Measurements from ENCODE around the gene DDR2. TPM values are rescaled to one million over a fixed set of nuclear protein-coding genes. Genes with fewer than 3 reads are reported as not detected.

Gene DDR2
- total and polyA plus RNA-seq, 3 experiments from 2014 or later: 0.09 to 0.20 (median 0.13) TPM

DNA sequence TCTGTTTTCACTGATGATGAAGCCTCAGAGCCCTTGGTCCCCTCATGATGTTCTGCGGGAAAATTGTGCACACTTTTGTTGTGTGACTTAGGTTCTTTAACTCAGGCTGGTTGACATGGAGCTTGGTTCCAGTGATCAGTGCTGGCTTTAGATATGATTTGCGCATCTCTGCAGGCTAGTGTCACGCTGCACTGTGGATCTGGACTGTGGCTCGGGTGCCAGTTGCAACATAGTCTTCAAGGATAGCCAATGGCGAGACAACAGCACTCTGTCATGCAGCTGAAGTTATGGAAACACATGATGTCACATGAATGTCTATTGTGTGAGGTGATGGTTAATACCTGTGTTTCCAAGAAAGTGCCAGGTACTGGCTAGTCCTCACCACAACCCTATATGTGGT is 56.7 kb downstream of the DDR2 start:
- Mint-ChIP-seq H3K4me1 (no peaks in the 10 kb centered on the region), H3K27ac (no peak overlapping the region), H3K36me3 (peaks cover 0 to 5% (median 0%) of the 10 kb centered on the region in 3 donors), H3K4me3 (no peak overlapping the region), H3K9me3 (no peaks in the 10 kb centered on the region), H3K27me3 (peaks cover 6 to 16% of the 10 kb centered on the region in 2 donors)
- Histone ChIP-seq H3K36me3 (ENCODE audit: insufficient read depth, low read length) (no peaks in the 10 kb centered on the region), H3K4me3 (ENCODE audit: low read length) (no peak overlapping the region), H3K9me3 (ENCODE audit: low read length) (no peaks in the 10 kb centered on the region), H3K4me1 (ENCODE audit: insufficient read depth, low read length) (no peaks in the 10 kb centered on the region), H3K27me3 (ENCODE audit: insufficient read depth, low read length, poor library complexity, severe bottlenecking) (no peaks in the 10 kb centered on the region), H3K27ac (ENCODE audit: low read depth, low read length) (no peak overlapping the region)
- no peak for DNase-seq
- CTCF ChIA-PET: no interaction called here
- POLR2A ChIA-PET: no interaction called here

DNA sequence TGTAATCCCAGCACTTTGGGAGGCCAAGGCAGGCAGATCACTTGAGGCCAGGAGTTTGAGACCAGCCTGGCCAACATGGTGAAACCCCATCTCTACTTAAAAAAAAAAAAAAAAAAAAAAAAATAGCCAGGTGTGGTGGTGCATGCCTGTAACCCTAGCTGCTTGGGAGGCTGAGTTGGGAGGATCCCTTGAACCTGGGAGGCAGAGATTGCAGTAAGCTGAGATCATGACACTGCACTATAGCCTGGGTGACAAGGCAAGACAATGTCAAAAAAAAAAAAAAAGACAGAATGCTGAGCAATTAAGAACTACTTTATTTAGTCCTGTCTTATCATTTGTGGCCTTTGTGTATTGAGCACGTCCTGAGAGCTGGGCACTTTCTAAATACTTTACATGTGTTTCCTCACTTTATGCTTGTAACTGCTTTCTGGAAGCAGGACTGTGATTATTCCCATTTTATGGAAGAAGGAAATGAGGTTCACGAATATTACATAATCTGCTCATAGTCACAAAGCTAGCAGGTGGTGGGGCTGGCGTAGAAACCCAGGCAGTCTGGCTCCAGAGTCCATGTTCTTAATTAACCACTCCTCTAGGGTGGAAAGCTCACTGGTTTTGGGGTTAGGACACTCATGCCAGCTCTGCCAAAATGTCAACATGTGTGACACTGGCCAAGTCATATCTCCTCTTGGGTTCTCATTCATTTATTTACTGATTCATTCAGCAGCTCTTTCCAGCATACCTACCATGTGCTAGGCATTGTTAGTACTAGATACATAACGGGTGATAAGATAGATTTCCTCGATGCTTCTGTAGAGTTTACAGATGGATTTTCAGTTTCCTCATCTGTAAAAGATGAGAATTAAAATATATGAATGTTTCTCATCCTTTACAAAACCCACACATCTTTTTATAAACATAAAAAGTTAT is 57.7 kb downstream of the DDR2 start:
- no peak overlapping the region for H3K27ac Mint-ChIP-seq
- no peaks in the 10 kb centered on the region for H3K4me1 Mint-ChIP-seq
- H3K9me3 ChIP-seq (ENCODE audit: low read length): no peaks in the 10 kb centered on the region
- H3K36me3 ChIP-seq (ENCODE audit: insufficient read depth, low read length): no peaks in the 10 kb centered on the region
- H3K4me3 Mint-ChIP-seq: no peak overlapping the region
- no peaks in the 10 kb centered on the region for H3K27me3 ChIP-seq (ENCODE audit: insufficient read depth, low read length, poor library complexity, severe bottlenecking)
- H3K27me3 Mint-ChIP-seq: peaks cover 8 to 16% of the 10 kb centered on the region in 2 donors
- CTCF ChIA-PET: no interaction called here
- no peak overlapping the region for H3K4me3 ChIP-seq (ENCODE audit: low read length)
- no peak overlapping the region for H3K27ac ChIP-seq (ENCODE audit: low read depth, low read length)
- peaks cover 0 to 5% (median 0%) of the 10 kb centered on the region in 3 donors for H3K36me3 Mint-ChIP-seq
- no peaks in the 10 kb centered on the region for H3K9me3 Mint-ChIP-seq
- no peak for DNase-seq
- H3K4me1 ChIP-seq (ENCODE audit: insufficient read depth, low read length): no peaks in the 10 kb centered on the region
- POLR2A ChIA-PET: no interaction called here

DNA sequence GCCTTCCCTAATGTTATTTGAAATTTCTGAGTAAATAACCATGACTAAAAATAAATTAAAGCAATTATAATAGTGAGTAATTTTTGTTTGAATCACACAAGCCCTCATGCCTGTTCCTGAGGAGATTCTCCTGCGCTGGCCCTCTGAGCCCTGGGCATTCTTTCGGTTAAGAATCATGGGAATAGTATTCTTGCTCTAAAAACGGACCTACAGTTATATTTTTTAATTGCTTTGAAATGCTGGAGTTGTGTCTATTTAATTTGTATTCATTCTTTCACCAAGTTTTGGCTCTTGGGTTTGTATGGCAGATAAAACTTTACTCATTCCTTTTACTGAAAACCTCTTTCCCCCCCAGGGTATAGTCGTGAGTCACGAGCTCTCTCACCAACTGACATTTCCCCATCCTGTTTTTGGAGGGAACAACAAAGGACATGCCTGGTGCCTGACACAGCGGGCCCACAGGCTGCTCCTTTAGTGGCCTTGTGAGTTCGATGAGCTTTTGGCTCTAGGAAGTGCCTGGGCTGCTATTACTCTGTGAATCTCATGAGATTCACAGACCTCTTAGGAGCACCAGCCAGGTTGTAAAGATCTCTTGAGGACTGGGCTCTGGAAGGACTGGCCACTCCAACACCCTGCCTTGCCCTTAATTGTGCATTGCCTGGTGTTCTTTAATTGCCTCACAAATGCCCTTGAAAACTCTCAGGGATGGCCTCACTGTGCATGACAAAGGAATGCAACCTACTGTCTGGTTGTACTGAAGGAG is 58.6 kb downstream of the DDR2 start:
- ChIA-PET POLR2A (no interaction called here), CTCF (no interaction called here)
- no peak for DNase-seq
- no peaks in the 10 kb centered on the region for H3K27me3 ChIP-seq (ENCODE audit: insufficient read depth, low read length, poor library complexity, severe bottlenecking)
- peaks cover 0 to 5% (median 0%) of the 10 kb centered on the region in 3 donors for H3K36me3 Mint-ChIP-seq
- H3K4me1 Mint-ChIP-seq: no peaks in the 10 kb centered on the region
- peaks cover 8 to 16% of the 10 kb centered on the region in 2 donors for H3K27me3 Mint-ChIP-seq
- H3K27ac Mint-ChIP-seq: no peak overlapping the region
- H3K27ac ChIP-seq (ENCODE audit: low read depth, low read length): no peak overlapping the region
- H3K9me3 ChIP-seq (ENCODE audit: low read length): no peaks in the 10 kb centered on the region
- H3K4me3 ChIP-seq (ENCODE audit: low read length): no peak overlapping the region
- H3K9me3 Mint-ChIP-seq: no peaks in the 10 kb centered on the region
- no peaks in the 10 kb centered on the region for H3K4me1 ChIP-seq (ENCODE audit: insufficient read depth, low read length)
- no peaks in the 10 kb centered on the region for H3K36me3 ChIP-seq (ENCODE audit: insufficient read depth, low read length)
- H3K4me3 Mint-ChIP-seq: no peak overlapping the region

DNA sequence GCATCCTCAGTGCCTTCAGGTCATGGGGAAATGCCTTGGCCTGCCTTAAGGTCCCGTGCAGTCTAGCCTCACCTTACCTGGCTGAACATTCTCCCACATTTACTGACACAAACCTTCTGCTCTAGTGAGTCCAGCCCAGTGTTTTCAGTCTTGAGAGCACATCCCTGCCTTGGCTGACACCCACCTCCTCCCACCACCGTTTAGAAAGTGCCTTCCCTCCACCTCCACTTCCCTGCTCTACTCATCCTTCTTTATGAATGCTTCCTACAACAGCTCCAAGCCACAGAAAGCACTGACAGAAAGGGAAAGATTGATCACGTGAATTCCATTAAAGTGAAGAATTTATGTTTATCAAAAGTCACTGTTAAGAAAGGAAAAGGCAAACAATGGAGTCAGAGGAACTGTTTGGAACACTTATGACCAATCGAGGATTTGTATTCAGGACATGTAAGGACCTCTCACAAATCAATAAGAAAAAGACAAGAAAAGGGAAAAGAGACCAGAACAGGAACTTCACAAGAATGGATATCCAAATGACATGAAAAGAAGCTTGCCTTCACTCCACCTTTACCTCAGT is 59.8 kb downstream of the DDR2 start:
- Mint-ChIP-seq H3K27me3 (peaks cover 8 to 19% of the 10 kb centered on the region in 2 donors), H3K36me3 (peaks cover 0 to 5% (median 0%) of the 10 kb centered on the region in 3 donors), H3K27ac (no peak overlapping the region), H3K4me3 (no peak overlapping the region), H3K4me1 (no peaks in the 10 kb centered on the region), H3K9me3 (no peaks in the 10 kb centered on the region)
- H3K27ac ChIP-seq (ENCODE audit: low read depth, low read length): no peak overlapping the region
- no peak for DNase-seq
- H3K4me1 ChIP-seq (ENCODE audit: insufficient read depth, low read length): no peaks in the 10 kb centered on the region
- no peaks in the 10 kb centered on the region for H3K27me3 ChIP-seq (ENCODE audit: insufficient read depth, low read length, poor library complexity, severe bottlenecking)
- CTCF ChIA-PET: no interaction called here
- no peaks in the 10 kb centered on the region for H3K36me3 ChIP-seq (ENCODE audit: insufficient read depth, low read length)
- H3K9me3 ChIP-seq (ENCODE audit: low read length): no peaks in the 10 kb centered on the region
- POLR2A ChIA-PET: no interaction called here
- no peak overlapping the region for H3K4me3 ChIP-seq (ENCODE audit: low read length)

DNA sequence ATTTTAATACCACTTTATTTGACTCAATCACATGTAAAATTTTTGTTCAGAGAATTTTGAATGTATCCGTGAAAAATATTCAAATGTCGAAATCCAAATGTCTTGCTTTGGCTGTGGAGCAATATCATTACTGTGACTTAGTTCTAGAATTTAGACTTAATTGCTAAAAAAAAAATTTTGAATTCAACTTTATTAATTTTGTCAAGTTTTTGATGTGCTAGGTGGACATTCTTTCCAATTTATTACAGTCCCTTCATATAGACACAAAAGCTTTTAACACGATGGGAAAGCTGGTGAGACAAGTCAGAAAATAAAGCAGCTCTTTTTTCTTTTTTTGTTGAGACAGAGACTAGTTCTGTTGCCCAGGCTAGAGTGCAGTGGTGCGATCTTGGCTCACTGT is 62.6 kb downstream of the DDR2 start:
- ChIA-PET CTCF (no interaction called here), POLR2A (no interaction called here)
- Histone ChIP-seq H3K36me3 (ENCODE audit: insufficient read depth, low read length) (no peaks in the 10 kb centered on the region), H3K4me1 (ENCODE audit: insufficient read depth, low read length) (no peaks in the 10 kb centered on the region), H3K27ac (ENCODE audit: low read depth, low read length) (no peak overlapping the region), H3K9me3 (ENCODE audit: low read length) (no peaks in the 10 kb centered on the region), H3K27me3 (ENCODE audit: insufficient read depth, low read length, poor library complexity, severe bottlenecking) (no peaks in the 10 kb centered on the region), H3K4me3 (ENCODE audit: low read length) (no peak overlapping the region)
- H3K4me3 Mint-ChIP-seq: no peak overlapping the region
- H3K27ac Mint-ChIP-seq: no peak overlapping the region
- DNase-seq: no peak
- no peaks in the 10 kb centered on the region for H3K4me1 Mint-ChIP-seq
- H3K9me3 Mint-ChIP-seq: no peaks in the 10 kb centered on the region
- H3K27me3 Mint-ChIP-seq: peaks cover 5 to 8% of the 10 kb centered on the region in 2 donors
- no peaks in the 10 kb centered on the region for H3K36me3 Mint-ChIP-seq

DNA sequence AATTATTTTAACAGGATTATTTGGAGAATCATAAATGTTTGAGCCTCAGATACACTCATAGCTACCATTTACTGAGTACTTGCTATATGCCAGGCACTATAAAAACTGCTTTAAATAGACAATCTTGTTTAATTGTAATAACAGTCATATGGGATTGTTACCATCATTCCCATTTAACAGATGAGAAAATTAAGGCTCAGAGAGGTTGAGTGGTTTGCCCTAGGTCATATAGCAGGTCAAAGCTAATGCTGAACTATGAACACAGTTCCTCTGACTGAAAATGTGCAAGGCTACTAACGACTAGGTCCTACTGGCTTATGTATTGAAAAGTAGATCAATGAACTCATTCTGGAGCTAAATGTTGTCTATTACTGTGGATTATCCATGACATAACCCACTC is 63.4 kb downstream of the DDR2 start:
- ChIA-PET CTCF (no interaction called here), POLR2A (no interaction called here)
- DNase-seq: no peak
- Mint-ChIP-seq H3K36me3 (no peaks in the 10 kb centered on the region), H3K27me3 (peaks cover 4 to 5% of the 10 kb centered on the region in 2 donors), H3K4me1 (no peaks in the 10 kb centered on the region), H3K4me3 (no peak overlapping the region), H3K27ac (no peak overlapping the region), H3K9me3 (no peaks in the 10 kb centered on the region)
- H3K4me1 ChIP-seq (ENCODE audit: insufficient read depth, low read length): no peaks in the 10 kb centered on the region
- no peaks in the 10 kb centered on the region for H3K9me3 ChIP-seq (ENCODE audit: low read length)
- no peak overlapping the region for H3K27ac ChIP-seq (ENCODE audit: low read depth, low read length)
- no peaks in the 10 kb centered on the region for H3K27me3 ChIP-seq (ENCODE audit: insufficient read depth, low read length, poor library complexity, severe bottlenecking)
- no peaks in the 10 kb centered on the region for H3K36me3 ChIP-seq (ENCODE audit: insufficient read depth, low read length)
- no peak overlapping the region for H3K4me3 ChIP-seq (ENCODE audit: low read length)

DNA sequence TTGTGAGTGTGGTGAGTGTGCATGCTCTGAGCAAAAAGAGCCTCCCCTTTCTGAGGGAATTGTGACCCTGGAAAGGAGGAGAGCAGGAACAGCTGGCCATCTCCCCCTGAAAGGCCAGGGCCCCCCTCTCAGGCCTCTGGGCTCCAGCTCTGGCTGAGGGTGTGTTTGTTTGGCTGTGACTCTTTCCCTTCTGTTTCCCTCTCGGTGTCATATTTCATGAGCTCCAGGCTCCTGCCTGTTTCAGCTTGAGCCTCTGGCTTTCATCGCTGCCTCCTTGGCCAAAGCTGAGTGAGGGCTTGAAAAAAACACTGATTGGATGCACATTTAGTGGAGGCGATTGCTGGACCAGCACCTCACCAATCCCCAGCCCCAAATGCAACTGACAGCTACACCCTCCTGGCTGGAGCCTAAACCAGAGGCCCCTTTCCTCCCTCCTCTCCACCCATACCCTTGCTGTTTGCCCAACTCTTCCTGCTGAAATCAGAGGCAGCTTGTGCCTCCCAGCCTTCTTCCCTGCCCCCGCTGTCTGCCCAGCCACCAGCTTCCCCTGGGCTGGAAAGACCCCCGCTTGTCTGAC is 64.1 kb downstream of the DDR2 start:
- no peaks in the 10 kb centered on the region for H3K9me3 ChIP-seq (ENCODE audit: low read length)
- no peaks in the 10 kb centered on the region for H3K36me3 ChIP-seq (ENCODE audit: insufficient read depth, low read length)
- Mint-ChIP-seq H3K36me3 (no peaks in the 10 kb centered on the region), H3K4me3 (no peak overlapping the region), H3K9me3 (no peaks in the 10 kb centered on the region), H3K4me1 (no peaks in the 10 kb centered on the region), H3K27me3 (peaks cover 2 to 4% of the 10 kb centered on the region in 2 donors), H3K27ac (no peak overlapping the region)
- POLR2A ChIA-PET: no interaction called here
- DNase-seq: no peak
- no peaks in the 10 kb centered on the region for H3K4me1 ChIP-seq (ENCODE audit: insufficient read depth, low read length)
- no peak overlapping the region for H3K27ac ChIP-seq (ENCODE audit: low read depth, low read length)
- no peaks in the 10 kb centered on the region for H3K27me3 ChIP-seq (ENCODE audit: insufficient read depth, low read length, poor library complexity, severe bottlenecking)
- H3K4me3 ChIP-seq (ENCODE audit: low read length): no peak overlapping the region
- CTCF ChIA-PET: no interaction called here
